Activated T-cell treated with anti-CD3 and anti-CD28 coated beads, Interleukin-2, amount 50 U/mL, for 1 hour (primary cell): ENCODE results near the gene DLGAP1.

Source experiments
- DNase-seq: peaks from one replicate; pipeline ENCODE4 v3.0.0-alpha.2; 2020

DLGAP1 gene

DNA sequence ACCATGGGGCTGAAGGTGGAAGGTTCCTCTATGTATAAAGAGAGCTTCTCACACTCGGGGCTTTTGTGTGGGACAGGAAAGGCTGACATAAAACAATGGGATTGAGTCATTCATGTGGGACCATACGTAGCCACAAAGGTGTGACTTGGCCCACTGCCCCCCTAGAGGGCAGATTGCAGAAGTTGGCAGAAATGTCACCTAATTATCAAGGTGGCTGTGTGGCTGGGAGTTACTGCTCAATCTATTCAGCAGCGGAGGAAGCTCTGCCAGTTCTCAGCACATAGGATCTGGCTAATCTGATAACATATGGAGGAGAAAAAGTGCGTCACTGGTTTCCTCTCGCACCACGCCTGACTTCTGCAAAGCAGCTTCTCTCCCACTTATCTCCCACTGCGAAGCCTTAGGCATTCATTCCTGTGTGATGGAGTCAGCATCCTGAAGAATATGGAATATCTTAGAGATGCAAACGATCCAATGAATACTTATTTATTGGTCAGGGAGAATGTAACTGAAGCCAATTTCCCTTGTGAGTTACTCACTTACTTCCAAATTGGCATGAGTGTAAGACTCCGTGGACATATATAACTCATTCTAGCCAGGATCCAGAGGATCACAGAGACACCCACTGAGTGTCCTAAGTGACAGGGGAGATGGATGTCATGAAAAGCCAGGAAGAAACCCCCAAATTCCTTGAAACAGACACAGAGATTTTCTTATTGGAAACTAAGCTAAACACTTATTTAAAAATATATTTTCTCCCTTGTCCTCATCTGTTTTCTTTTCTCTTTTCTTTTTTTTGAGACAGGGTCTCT, 660.4 kb downstream of the DLGAP1 start:
- DNase-seq, result no peak

- no peak for DNase-seq
Observed at GRCh38 chr18:3793545-3793944, 661.6 kb downstream of the DLGAP1 start.

- DNase-seq, result no peak
Observed at GRCh38 chr18:3793111-3793510, 662.0 kb downstream of the DLGAP1 start.

DNA sequence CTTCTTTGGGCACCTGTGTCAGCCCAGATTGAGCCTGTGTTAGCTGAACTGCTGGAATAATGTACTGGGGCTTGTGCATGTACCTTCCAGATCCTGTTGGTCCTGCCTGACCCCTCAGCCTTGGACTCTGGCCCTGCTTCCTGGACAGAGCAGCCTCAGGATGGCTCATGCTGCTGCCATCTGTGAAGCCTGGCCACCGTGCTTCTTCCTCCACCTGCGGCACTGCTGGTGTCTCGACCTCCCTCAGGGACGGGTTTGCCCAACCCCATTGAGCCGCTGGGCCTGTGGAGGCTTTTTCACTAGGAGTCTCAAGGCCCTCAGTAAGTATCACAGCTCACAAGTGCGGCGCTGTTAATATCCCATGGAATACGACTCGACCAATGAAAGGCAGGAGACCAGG, 662.4 kb downstream of the DLGAP1 start:
- DNase-seq, result no peak

- DNase-seq, result no peak
Observed at GRCh38 chr18:3791238-3791637, 663.9 kb downstream of the DLGAP1 start.

- no peak for DNase-seq
Observed at GRCh38 chr18:3790703-3791102, 664.4 kb downstream of the DLGAP1 start.

- DNase-seq, result no peak
Observed at GRCh38 chr18:3789525-3789924, 665.6 kb downstream of the DLGAP1 start.

DNA sequence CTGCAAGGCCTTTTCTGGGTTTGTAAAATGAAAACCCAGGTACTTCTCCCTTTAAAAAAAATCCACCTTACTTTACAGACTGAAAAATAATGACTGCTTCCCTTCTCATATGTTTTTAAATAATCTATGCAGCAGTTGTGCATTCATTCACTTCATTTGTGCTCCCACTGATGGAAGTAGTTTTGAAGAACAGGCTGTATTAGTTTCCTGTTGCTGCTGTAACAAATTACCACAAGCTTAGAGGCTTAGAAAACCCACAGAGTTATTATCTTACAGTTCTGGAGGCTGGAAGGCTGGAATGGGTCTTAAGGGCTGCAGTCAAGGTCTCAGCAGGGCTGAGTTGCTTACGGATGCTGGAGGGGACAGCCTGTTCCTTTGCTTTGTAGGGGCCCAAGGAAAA, 670.2 kb downstream of the DLGAP1 start:
- no peak for DNase-seq

DNA sequence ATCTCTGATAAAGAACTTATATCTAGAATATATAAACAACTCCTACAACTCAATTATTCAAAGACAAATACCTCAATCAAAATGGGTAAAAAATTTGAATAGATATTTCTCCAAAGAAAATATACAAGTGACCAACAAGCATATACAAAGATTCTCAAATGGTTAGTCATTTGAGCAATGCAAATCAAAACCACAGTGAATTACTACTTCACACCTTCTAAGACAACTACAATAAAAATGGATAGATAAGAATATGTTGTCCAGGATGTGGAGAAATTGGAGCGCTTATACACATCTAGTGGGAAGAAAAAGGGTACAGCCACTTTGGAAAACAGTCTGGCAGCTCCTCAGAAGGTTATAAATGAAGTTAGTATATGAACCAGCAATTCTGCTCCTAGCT, 672.2 kb downstream of the DLGAP1 start:
- DNase-seq, result no peak

GRCh38 chr18:3777719-3778118, 677.4 kb downstream of the DLGAP1 start:
- no peak for DNase-seq

DNA sequence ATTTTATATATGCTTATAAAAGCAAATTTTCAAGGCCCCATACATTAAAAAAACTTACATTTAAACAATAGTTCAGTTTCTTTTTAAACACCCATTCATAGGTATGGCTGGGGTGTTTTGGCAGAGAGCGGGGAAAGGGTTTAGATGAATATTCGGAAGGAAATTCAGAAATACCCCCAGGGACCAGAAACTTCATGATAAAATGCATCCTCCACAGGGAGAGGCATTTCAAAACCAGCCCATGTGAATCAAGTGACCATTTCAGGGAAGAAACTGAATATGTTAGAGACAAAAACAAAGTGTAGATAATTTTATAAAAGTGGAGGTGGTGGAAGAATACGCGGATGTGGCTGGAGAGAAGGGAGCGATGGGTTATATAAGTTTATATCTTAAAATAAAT, 678.0 kb downstream of the DLGAP1 start:
- DNase-seq, result no peak

DNA sequence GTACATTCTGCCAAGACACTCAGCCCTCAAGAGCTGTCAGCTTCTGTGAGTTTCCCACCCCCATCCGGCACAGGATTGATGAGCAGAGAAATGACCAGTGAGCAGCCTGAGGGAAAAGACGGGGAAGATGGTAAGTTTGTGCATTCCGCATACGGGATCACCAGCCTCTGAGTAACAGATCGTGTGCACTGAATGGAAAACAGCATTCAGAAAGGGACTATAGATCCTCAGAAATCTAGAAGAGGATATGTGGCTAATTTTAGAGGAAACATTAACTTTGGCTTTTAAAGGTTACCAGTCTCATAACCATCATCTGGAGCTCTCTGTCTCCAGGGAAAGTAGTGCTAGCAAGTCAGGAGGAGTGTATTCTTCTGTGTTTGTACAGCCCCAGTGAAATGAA, 679.1 kb downstream of the DLGAP1 start:
- DNase-seq, result no peak

DNA sequence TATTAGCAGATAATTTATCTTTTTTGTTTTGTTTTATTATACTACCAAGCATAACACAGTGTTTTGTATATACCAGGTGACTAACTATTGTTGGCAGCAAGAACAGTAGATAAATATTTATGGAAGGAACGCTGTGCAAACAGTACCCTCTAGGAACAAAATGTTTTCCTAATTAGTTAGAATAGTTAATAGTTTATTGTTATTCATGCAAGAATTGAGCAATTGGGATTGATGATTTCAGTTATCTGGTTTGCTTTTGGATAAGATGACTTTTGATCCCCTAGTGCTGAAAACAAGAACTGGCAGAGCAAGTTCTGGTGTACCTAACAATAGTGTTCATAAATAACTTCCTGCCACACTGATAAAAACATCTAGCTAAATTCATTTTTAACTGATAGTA, 681.8 kb downstream of the DLGAP1 start:
- DNase-seq, result no peak

DNA sequence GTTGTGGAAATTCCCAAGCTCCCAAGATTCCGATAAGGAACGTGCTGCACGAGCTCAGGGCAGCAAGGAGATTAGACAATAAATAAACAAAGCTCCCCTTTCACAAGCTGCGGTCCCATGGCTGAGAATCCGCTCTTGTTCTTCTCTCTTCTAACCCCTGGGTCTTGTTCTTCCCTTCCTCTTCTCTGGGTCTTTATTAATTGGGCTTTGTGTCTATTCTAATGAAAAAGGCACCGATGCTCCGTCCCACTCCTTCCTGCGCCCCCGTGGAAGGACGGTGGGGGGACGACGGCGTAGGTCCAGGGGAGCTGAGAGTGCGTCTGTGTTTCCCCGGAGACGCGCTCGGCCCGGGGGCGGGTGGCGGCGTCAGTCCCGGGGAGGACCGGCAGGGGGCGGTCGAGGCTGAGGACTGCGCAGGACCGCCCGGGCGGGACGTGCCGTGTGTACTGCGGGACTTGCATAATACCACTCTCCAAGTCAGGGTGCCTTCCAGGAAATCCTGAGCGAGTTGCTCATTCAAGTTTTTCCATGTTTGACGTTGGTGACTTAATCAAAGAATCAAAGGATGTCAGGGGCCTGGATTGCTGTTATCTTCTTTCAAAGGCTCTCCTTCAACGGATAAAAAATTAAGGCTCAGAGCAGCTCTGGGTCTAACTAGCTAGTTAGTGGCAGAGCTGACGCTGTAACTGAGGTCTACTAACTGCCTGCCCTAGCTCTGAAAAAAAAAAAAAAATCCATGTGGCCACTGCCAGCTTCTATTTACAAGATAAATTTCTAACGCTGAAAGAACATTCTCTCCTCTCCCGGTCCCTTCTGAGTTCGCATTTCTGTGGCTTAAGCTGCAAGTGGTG, 683.8 kb downstream of the DLGAP1 start:
- peak; percentile 77 for DNase-seq

GRCh38 chr18:3761266-3761665, 693.8 kb downstream of the DLGAP1 start:
- no peak for DNase-seq

DNA sequence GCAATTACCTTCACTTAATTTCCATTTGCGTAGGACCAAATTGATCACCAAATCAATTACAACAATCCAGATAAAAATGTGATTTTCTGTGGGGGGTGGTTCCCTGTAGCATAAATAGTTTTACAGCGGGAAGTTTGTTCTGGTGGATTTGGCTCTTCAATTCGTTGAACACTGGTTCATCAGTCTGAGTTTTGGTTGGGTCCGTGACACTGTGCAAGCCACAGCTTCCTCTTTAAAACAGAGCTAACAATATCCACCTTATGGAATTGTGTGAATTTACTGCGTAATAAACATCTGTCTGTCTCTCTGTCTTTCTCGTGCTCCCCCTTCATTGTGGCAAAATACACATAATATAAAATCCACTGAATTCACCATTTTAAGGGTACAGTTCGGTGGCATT, 694.4 kb downstream of the DLGAP1 start:
- DNase-seq, result no peak

- no peak for DNase-seq
Observed at GRCh38 chr18:3759099-3759498, 696.0 kb downstream of the DLGAP1 start.

- DNase-seq, result no peak
Observed at GRCh38 chr18:3758531-3758930, 696.6 kb downstream of the DLGAP1 start.

GRCh38 chr18:3757361-3757760, 697.7 kb downstream of the DLGAP1 start:
- no peak for DNase-seq

GRCh38 chr18:3753106-3753505, 702.0 kb downstream of the DLGAP1 start:
- DNase-seq, result no peak

- DNase-seq, result no peak
Observed at GRCh38 chr18:3748086-3748485, 707.0 kb downstream of the DLGAP1 start.

GRCh38 chr18:3747176-3747973, 707.7 kb downstream of the DLGAP1 start:
- DNase-seq, result no peak

DNA sequence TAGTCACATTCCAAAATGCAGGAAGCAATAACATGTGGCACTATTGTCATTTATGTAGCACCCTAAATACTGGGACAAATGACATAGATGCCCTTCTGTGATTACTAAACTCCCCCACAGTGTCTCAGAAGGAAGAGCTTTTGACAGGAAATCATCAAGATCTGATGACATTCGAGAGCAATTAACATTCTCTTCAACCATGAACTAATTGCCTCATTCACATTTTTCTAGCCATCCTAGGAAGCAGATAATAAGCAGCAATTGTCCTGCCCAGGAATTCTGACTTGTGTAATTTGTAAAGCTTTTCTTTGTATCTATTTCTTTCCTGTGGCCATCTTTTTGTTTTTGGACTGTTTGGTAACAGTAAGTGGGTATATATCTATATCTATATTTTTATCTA, 712.6 kb downstream of the DLGAP1 start:
- DNase-seq, result no peak
